GM23338 (cell line): ENCODE results near the gene RPTOR.

Experiments used
- CREB1 ChIP-seq: fragments of 250-450 bp; sonication (Bioruptor Pico); IDR thresholded peaks from 2 replicates; pipeline ENCODE4 v1.5.0; 2020; ENCODE audit warnings: low read depth, mild to moderate bottlenecking, moderate library complexity
- CTCF ChIP-seq, 2 experiments: fragments of 200-600 bp in 1 of 2; sonication (generic) in 1 of 2; conservative IDR thresholded peaks; 2 replicates each; pipeline versions ENCODE4 v1.5.1 to v1.6.1; 2016 to 2017; ENCODE audit warnings: antibody characterized with exemption in 2 of 2, low read depth in 2 of 2, mild to moderate bottlenecking in 2 of 2, moderate library complexity in 1 of 2
- ETS1 ChIP-seq: IDR thresholded peaks from 2 replicates; pipeline ENCODE4 v1.6.1; 2016; ENCODE audit warnings: antibody characterized with exemption
- POLR2AphosphoS5 ChIP-seq: IDR thresholded peaks from 2 replicates; pipeline ENCODE4 v1.6.1; 2016; ENCODE audit warnings: antibody characterized with exemption, low read depth

DNA sequence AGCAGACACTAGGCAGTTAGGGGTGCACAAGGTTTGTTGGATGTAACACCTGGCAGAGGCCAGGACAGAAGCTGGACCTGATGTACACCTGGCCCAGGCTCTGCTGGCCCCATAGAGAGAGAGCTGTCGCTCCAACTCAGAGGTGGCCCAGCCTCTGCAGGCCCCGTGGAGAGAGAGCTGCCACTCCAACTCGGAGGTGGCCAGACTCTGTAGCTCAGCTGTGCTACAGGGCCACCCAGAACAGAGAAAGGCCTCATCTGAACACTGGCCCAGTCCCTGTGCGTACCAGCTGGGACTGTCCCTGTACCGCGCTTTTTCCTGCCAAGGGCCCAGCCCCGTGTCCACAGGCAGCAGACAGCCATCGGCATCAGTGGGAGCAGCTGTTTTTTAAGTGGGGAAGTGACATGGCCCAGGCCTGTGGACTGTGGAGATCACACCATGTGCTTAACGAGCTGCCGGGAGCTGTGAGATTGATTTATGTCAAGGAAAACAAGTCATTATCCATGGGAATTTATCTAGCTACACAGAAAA is 270.6 kb downstream of the RPTOR start:
- TF ChIP-seq POLR2AphosphoS5 (no peak), CTCF (conservative IDR thresholded peaks at IDR 0.05; ENCODE audit: low read depth in 2 of 2) (no peak), ETS1 (no peak), CREB1 (no peak)
